MM.1S (cell line): ENCODE results near the gene ABHD11.

Experiments used
- EZH2 ChIP-seq: fragments of 300-600 bp; sonication (generic); optimal IDR thresholded peaks from 2 replicates; pipeline ENCODE3; 2017; ENCODE audit warnings: low read depth, mild to moderate bottlenecking, antibody characterized with exemption, low read length, mixed read lengths
- EZH2phosphoT487 ChIP-seq: fragments of 300-600 bp; sonication (generic); IDR thresholded peaks from 2 replicates; pipeline ENCODE4 v1.6.1; 2018; ENCODE audit warnings: antibody characterized with exemption, low read length
- TF ChIP-seq, protein P1 (sequence below): fragments of 300-600 bp; sonication (generic); IDR thresholded peaks from 2 replicates; pipeline ENCODE4 v1.5.1; 2016; ENCODE audit warnings: antibody characterized with exemption, low read length, mixed read lengths

DNA sequence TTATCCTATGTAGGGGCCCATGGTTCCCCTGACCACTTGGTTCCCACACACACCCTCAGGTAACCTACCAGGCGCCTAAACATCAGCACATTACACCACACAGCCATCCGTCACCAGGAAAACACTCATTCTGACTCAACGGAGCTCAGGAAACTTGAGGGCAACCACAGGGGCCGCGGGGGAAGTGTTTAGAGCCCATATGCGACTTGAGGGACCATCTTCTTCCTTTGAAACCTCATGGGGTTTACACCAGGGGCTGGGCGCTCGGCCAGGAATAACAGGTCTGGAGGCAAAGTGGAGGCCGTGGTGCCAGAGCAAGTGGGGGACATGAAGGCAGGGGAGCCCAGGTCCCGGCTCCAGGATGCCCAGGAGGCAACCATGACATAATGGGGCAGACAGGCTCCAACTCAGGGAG, 20.6 kb downstream of the ABHD11 start:
- TF ChIP-seq, protein P1, sequence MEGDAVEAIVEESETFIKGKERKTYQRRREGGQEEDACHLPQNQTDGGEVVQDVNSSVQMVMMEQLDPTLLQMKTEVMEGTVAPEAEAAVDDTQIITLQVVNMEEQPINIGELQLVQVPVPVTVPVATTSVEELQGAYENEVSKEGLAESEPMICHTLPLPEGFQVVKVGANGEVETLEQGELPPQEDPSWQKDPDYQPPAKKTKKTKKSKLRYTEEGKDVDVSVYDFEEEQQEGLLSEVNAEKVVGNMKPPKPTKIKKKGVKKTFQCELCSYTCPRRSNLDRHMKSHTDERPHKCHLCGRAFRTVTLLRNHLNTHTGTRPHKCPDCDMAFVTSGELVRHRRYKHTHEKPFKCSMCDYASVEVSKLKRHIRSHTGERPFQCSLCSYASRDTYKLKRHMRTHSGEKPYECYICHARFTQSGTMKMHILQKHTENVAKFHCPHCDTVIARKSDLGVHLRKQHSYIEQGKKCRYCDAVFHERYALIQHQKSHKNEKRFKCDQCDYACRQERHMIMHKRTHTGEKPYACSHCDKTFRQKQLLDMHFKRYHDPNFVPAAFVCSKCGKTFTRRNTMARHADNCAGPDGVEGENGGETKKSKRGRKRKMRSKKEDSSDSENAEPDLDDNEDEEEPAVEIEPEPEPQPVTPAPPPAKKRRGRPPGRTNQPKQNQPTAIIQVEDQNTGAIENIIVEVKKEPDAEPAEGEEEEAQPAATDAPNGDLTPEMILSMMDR = no peak
- no peak for TF ChIP-seq EZH2phosphoT487
- TF ChIP-seq EZH2 = no peak
